Activated naive CD8-positive, alpha-beta T cell treated with anti-CD3 and anti-CD28 coated beads for 36 hours (primary cell): Measurements from ENCODE around the gene FOSL2. TPM values are rescaled to one million over a fixed set of nuclear protein-coding genes. Genes with fewer than 3 reads are reported as not detected.

Experiments
- DNase-seq: peaks from one replicate; pipeline ENCODE4 v3.0.0; 2021
- H3K27ac Mint-ChIP-seq: one replicate; pipeline ENCODE4 v1.8.0; 2022; ENCODE audit warnings: mild to moderate bottlenecking, moderate library complexity, mixed read lengths
- H3K27me3 Mint-ChIP-seq: one replicate; pipeline ENCODE4 v1.8.0; 2022; ENCODE audit warnings: mild to moderate bottlenecking, mixed read lengths
- H3K36me3 Mint-ChIP-seq: one replicate; pipeline ENCODE4 v1.8.0; 2021; ENCODE audit warnings: mild to moderate bottlenecking, mixed read lengths
- H3K4me1 Mint-ChIP-seq: one replicate; pipeline ENCODE4 v1.8.0; 2021; ENCODE audit warnings: mixed read lengths
- H3K4me3 Mint-ChIP-seq: one replicate; pipeline ENCODE4 v1.8.0; 2022; ENCODE audit warnings: mild to moderate bottlenecking, moderate library complexity, mixed read lengths
- H3K9me3 Mint-ChIP-seq: one replicate; pipeline ENCODE4 v1.8.0; 2022; ENCODE audit warnings: mixed read lengths
- total RNA-seq, 2 experiments: library from RNA; stranded (reverse); gene quantifications; one replicate each; pipeline ENCODE4 v1.2.3, GENCODE V29; 2021

FOSL2 gene
- total RNA-seq, 2 experiments from 2014 or later: 32.5 to 39.4 TPM

- Mint-ChIP-seq H3K27ac (no peak overlapping the region), H3K4me3 (no peak overlapping the region), H3K27me3 (no peaks in the 10 kb centered on the region), H3K9me3 (no peaks in the 10 kb centered on the region), H3K36me3 (no peaks in the 10 kb centered on the region), H3K4me1 (peaks cover 11% of the 10 kb centered on the region)
- DNase-seq: no peak
These were observed 15.4 kb upstream of the FOSL2 start for GRCh38 chr2:28377195-28377816.

GRCh38 chr2:28377984-28378678, 14.5 kb upstream of the FOSL2 start:
- Mint-ChIP-seq H3K27ac (no peak overlapping the region), H3K27me3 (no peaks in the 10 kb centered on the region)

GRCh38 chr2:28378679-28379584, 13.7 kb upstream of the FOSL2 start:
- Mint-ChIP-seq H3K27ac (no peak overlapping the region), H3K4me1 (peaks cover 11% of the 10 kb centered on the region), H3K36me3 (no peaks in the 10 kb centered on the region), H3K9me3 (no peaks in the 10 kb centered on the region), H3K4me3 (no peak overlapping the region), H3K27me3 (no peaks in the 10 kb centered on the region)
- no peak for DNase-seq

More at GRCh38 chr2:28377984-28378678, 14.5 kb upstream of the FOSL2 start:
- Mint-ChIP-seq H3K4me1 (peaks cover 11% of the 10 kb centered on the region), H3K9me3 (no peaks in the 10 kb centered on the region), H3K4me3 (no peak overlapping the region), H3K36me3 (no peaks in the 10 kb centered on the region)
- no peak for DNase-seq

DNA sequence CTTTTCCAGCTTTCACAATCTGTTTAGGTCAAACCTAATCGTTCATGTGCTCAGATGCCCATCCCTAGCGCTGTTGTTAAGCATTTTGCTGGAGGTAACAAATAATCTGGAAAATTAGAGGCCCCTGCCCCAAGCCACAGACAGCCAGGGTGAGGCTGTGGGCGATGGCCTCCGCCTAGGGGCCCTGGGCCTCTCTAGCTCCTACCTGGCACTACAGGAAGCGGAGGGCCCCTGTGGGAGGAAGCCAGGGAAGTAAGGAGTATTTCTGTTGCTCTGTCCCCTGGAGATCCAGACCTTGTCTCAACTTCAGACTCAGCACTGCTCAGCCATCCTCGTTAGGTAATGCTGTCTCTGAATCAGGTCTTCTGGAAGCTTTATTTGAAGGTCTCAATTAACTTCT, 12.4 kb upstream of the FOSL2 start:
- no peaks in the 10 kb centered on the region for H3K27me3 Mint-ChIP-seq

DNA sequence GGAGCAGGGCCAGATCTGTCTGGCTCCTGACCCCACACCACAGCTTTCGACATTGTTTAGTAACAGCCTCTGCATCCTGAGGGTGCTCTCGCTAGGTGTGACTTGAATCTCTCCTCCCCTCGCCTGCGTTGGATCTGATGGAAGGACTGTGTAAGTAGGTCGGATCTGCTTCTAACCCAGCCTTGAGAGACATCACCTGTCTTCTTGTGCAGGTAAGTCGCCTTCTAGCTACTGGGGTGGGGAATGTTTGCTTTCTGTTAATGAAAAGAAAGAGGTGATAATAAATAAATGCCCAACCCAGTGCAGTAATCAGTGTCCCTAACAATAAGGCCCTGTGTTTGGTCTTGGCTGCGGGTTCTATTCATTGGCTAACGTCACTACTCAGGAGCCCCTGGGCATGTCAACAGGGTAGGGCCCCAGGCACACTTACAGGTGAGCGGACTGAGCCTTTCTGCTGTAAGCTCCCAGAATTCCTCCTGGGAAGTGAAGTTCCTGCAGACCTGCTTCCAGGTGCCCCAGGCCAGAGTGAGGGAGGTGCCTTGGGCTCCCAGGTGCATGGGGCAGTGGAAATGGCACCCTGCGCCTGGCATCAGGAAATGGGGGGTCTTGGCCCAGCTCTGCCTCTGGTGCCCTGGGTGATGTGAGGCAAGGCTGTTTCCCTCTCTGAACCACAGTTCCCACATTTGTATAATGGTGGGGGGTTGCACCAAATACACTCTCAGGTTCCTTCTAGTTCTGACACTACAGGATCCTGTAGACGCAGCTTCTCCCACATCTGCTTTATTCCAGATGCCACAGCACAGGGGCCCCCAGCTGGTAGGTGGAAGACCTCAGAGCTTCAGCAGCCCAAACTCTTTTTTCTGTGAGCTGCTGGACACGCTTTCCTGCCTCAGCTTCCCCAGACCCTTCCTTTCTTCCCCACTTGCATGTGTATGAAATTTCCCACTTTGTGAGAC, 11.2 kb upstream of the FOSL2 start:
- Mint-ChIP-seq H3K27ac (no peak overlapping the region), H3K9me3 (no peaks in the 10 kb centered on the region), H3K4me1 (peaks cover 11% of the 10 kb centered on the region)

More for the DNA sequence above, 12.4 kb upstream of the FOSL2 start:
- H3K9me3 Mint-ChIP-seq: no peaks in the 10 kb centered on the region
- no peak overlapping the region for H3K27ac Mint-ChIP-seq
- H3K4me3 Mint-ChIP-seq: no peak overlapping the region
- no peaks in the 10 kb centered on the region for H3K36me3 Mint-ChIP-seq
- no peak for DNase-seq
- peaks cover 11% of the 10 kb centered on the region for H3K4me1 Mint-ChIP-seq

GRCh38 chr2:28382755-28383154, 9.9 kb upstream of the FOSL2 start:
- no peaks in the 10 kb centered on the region for H3K36me3 Mint-ChIP-seq
- no peak overlapping the region for H3K27ac Mint-ChIP-seq
- no peak for DNase-seq
- no peaks in the 10 kb centered on the region for H3K27me3 Mint-ChIP-seq
- H3K9me3 Mint-ChIP-seq: no peaks in the 10 kb centered on the region
- H3K4me1 Mint-ChIP-seq: peaks cover 17% of the 10 kb centered on the region
- H3K4me3 Mint-ChIP-seq: no peak overlapping the region

More for the DNA sequence above, 11.2 kb upstream of the FOSL2 start:
- Mint-ChIP-seq H3K27me3 (no peaks in the 10 kb centered on the region), H3K4me3 (no peak overlapping the region), H3K36me3 (no peaks in the 10 kb centered on the region)
- DNase-seq: no peak

- peaks cover 30% of the 10 kb centered on the region for H3K4me1 Mint-ChIP-seq
- no peak for DNase-seq
- H3K27ac Mint-ChIP-seq: no peak overlapping the region
- H3K4me3 Mint-ChIP-seq: no peak overlapping the region
- H3K36me3 Mint-ChIP-seq: no peaks in the 10 kb centered on the region
- no peaks in the 10 kb centered on the region for H3K27me3 Mint-ChIP-seq
- H3K9me3 Mint-ChIP-seq: no peaks in the 10 kb centered on the region
These were observed 5.3 kb upstream of the FOSL2 start for GRCh38 chr2:28387082-28387960.

DNA sequence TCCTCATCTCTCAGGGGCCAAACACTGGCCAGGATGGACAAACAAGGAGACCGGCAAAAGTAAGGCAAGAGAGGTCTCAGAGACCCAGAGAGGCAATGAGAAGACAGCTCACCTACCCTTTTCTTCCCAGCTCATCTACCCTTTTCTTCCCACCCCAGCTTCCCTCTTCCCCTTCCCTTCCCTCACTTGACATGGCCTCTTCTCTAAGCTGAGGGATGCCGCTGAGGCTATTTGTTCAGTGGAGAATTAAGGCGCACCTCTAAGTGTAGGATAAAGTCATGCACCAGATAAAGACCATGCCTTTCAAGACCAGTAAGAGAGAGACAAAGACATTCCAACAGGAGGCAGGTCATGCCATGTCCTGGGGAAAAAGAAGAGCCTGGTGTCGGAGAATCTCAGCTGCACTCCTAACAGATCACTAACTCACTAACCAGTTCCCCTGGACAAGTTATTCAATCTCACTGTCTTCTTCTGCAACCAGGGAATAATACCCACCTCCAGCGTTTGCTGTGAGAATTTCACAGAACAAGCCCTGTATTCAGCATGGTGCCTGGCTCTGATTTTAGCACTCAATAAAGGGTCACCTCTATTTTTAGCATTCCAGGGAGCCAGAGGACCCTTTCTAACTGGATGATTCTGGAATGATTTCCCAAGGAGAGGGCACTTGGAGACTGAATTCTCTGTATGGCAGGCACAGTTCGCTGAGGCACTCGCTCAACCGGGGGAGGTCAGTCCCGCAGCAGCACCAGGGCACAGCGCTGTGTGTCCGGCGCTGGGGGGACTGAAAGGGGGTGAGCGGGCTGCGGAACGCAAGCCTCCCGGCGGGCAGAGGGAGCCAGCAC, 3.0 kb upstream of the FOSL2 start:
- Mint-ChIP-seq H3K4me3 (peak overlapping the region; percentile 71), H3K36me3 (peaks cover 2% of the 10 kb centered on the region), H3K4me1 (peaks cover 30% of the 10 kb centered on the region), H3K9me3 (no peaks in the 10 kb centered on the region), H3K27ac (peak overlapping the region; percentile 90), H3K27me3 (peaks cover 4% of the 10 kb centered on the region)
- no peak for DNase-seq

GRCh38 chr2:28390241-28390745, 2.4 kb upstream of the FOSL2 start:
- Mint-ChIP-seq H3K9me3 (no peaks in the 10 kb centered on the region), H3K27me3 (peaks cover 4% of the 10 kb centered on the region), H3K36me3 (peaks cover 2% of the 10 kb centered on the region), H3K4me3 (peak overlapping the region; percentile 82), H3K4me1 (peaks cover 30% of the 10 kb centered on the region), H3K27ac (peak overlapping the region; percentile 93)
- peak; percentile 94 for DNase-seq

- Mint-ChIP-seq H3K36me3 (peaks cover 2% of the 10 kb centered on the region), H3K27me3 (peaks cover 4% of the 10 kb centered on the region), H3K9me3 (no peaks in the 10 kb centered on the region), H3K27ac (peak overlapping the region; percentile 93), H3K4me1 (peaks cover 30% of the 10 kb centered on the region), H3K4me3 (peak overlapping the region; percentile 82)
- DNase-seq: no peak
These were observed 1.7 kb upstream of the FOSL2 start for GRCh38 chr2:28390746-28391563.

DNA sequence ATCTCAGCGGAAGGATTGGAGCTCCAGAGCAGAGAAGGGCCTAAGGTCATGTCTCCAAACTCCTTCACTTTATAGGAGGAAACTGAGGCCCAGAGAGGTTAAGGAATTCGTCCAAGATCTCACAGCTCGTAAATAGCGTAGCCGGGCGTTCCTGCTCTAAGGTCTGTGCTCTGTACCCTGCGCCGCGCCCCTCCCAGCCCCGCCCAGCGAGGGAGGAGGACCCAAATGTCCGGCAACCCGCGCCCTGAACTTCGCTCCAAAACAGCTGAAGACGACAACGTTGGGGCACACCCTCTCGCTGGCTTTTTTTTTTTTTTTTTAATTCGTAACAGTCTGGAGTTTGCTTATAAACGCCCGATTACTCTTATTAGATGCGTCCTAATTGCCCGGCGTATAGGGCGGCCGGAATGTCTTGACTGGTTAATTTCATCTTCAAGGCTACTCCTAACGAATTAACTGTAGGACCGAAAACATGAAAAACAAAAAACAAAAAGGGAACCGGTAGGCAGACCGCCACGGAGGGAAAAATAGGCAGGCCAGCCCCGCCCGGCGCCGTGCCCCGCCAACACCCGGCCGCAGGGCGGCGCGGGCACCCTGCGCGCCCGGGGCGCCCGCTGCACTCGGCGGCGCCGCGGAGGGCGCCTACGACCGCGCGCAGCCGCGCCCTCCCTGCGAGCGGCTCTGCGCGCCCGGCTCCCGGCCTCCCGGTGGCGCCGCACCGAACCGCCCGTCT, 928 bp upstream of the FOSL2 start:
- H3K27ac Mint-ChIP-seq: peak overlapping the region; percentile 93
- DNase-seq: peak; percentile 72
- H3K4me1 Mint-ChIP-seq: peaks cover 30% of the 10 kb centered on the region
- H3K27me3 Mint-ChIP-seq: peaks cover 4% of the 10 kb centered on the region
- H3K9me3 Mint-ChIP-seq: no peaks in the 10 kb centered on the region
- peak overlapping the region; percentile 82 for H3K4me3 Mint-ChIP-seq
- H3K36me3 Mint-ChIP-seq: peaks cover 2% of the 10 kb centered on the region
